GM18505 (cell line): ENCODE measurements around the gene SLC25A51.

Experiments used
- ATAC-seq: cut with Tn5 transposase; IDR thresholded peaks from one replicate; pipeline ENCODE4 v1.9.1; 2021; ENCODE audit not compliant: unreplicated experiment
- POLR2A ChIP-seq: IDR thresholded peaks from 4 replicates; pipeline ENCODE4 v1.6.1; 2011; ENCODE audit warnings: borderline replicate concordance; ENCODE audit not compliant: insufficient read depth, insufficient read length; ENCODE audit errors: extremely low read depth

The SLC25A51 gene

GRCh38 chr9:37928552-37929430, 24.9 kb upstream of the SLC25A51 start:
- ATAC-seq, result no peak
- TF ChIP-seq POLR2A, result no peak

- ATAC-seq, result no peak
- no peak for TF ChIP-seq POLR2A
Measured at GRCh38 chr9:37927601-37928551, 23.9 kb upstream of the SLC25A51 start.

- no peak for TF ChIP-seq POLR2A
- no peak for ATAC-seq
Measured at GRCh38 chr9:37927132-37927531, 23.2 kb upstream of the SLC25A51 start.

DNA sequence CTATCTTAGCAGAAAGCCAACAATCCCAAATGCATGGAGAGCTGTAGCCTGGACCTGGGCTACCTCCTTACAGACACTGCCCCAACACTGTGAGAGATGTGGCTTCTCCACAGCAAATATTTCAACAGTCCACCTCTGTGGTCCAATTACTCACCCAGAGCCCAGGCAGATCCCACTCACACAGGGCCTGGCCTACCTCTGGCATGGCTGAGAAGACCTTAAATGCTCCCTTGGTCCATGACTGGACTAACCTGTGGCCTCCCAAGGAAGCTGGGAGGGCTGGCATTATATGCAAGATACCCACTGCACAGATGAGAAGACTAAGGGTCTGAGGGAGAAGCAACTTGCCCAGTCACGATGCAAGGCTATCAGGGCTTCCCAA, 22.8 kb upstream of the SLC25A51 start:
- no peak for TF ChIP-seq POLR2A
- no peak for ATAC-seq

- no peak for ATAC-seq
Measured at GRCh38 chr9:37925786-37926736, 22.1 kb upstream of the SLC25A51 start.

DNA sequence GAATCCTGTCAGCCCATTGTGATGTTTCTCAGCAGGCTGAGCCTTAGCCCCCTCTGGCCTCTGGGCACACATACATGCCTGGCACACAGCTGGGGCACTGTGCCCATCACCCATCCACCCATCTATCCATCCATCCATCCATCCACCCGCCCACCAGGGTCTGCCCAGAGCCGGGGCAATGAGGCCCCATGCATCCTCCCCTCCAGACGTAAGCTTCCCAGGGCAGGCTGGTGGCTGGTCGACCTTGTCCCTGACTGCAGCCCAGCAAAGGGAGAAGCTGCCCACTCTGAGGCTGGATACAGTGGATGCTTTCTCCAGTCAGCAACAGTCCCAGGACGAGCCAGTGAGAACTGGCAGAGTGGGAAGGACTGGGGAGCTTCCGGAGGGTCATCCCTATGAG, 21.1 kb upstream of the SLC25A51 start:
- TF ChIP-seq POLR2A, result no peak
- ATAC-seq, result no peak

More at GRCh38 chr9:37925786-37926736, 22.1 kb upstream of the SLC25A51 start:
- TF ChIP-seq POLR2A, result no peak

- ATAC-seq, result no peak
- TF ChIP-seq POLR2A, result no peak
Measured at GRCh38 chr9:37924538-37924937, 20.6 kb upstream of the SLC25A51 start.

DNA sequence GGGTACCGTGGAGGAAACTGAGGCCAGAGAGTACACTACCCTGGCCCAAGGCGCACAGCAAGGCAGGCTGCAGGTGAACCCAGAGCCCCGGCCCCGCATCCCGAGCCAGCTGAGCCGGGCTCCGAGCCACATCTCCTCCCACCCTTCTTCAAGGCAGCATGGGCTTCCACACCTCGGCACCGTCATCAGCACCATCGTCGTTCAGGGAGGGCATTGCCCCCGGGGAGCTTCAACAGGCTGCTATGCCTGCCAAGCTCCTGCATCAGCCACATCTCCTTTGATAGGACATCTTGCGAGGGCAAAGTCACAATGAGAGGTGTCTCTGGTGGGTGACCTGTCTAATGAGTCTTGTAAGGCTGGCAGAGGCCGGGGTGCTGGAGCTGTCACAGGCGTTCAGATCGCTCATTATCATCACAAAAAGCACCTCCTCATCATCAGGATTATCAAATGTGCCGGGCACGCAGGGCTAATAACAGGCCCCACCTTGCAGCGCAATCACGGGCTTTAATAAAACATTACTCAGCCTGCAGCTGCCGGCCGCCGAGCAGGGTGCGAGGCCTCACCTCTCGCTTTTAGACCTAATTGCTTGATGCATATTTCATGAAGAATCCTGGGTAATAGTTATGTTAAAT, 20.0 kb upstream of the SLC25A51 start:
- ATAC-seq, result no peak
- no peak for TF ChIP-seq POLR2A

DNA sequence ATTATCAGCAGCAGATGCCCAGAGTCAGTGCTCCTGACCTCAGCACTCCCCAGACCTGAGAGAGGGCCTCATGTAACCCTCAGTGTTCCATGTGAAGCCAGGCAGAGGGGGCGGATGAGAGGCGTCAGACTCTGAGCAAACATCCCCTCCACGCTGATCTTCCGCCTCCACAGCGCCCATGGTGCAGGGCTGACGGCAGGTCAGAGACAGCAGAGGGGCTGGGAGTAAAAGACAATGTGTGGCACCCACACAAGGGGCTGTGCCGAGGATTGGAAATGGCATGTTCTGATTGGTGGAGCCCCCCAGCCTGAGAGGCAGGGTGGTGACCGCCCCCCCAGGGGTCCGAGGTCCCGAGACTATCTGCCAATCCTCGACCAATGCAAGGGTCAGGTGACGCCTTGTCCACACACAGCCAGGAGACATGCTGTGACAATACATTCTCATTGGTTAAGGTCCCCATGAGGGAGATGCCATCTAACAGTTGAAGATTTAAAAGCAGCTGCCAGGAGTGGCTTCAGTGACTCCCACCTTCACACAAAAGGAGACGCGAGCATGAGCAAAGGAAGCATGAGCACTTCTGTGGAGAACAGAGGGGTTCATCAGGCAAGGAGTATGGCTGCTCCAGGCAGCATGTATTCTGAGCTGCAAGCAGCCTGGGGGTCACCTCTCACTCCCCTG, 19.3 kb upstream of the SLC25A51 start:
- ATAC-seq, result no peak
- no peak for TF ChIP-seq POLR2A

DNA sequence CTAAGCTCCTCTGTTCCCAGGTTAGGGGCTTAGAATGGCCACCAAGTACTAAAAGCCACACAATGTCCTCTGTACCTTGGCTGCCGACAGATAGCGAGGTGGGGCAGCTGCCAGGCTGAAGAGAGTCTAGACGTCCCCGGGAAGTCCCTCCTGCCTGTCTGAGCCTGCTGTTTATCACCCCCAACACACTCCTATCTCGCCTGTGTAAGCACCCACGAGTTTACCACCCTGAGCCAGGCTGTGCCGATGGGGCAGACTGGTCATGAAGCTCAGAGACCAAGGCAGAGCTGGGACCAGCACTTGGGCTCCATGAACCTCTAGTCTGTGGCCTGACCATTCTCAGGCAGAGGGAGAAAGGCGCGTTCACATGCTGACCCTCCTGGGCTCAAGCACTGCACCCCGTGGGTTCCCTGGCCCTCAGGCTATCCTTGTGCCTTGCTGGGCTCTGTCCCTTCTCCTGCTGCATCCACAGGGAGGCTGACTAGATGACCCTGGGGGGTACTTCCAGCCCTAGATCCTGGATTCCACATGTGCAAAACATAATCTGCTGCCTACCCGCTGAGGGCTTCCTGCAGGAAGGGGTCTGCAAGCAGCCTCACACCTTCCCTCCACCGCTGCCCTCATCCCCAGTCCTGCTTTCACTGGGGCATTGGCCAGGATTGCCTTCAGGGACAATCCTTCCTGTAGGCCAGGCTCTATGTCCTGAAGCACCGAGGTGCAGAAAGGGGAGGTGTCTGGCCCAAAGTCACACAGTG, 18.6 kb upstream of the SLC25A51 start:
- no peak for TF ChIP-seq POLR2A

GRCh38 chr9:37921546-37922300, 17.8 kb upstream of the SLC25A51 start:
- ATAC-seq, result no peak
- TF ChIP-seq POLR2A, result no peak

More for the DNA sequence above, 18.6 kb upstream of the SLC25A51 start:
- no peak for ATAC-seq

DNA sequence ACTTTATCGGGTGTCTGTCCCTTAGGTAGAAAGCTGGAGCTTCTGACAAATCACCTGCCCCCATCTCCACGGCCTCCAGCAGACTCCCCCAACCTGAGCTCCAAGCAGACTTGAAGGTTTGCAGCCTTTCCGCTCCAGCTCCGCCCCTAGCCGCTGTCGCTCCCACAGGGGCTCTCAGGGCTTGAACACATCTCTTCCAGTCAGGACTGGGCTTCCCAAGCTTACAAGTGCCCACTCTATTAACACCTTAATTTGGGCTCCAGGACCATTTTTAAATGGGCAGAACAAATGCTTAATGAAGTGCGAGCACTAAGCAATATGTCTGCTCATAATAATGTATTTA, 17.2 kb upstream of the SLC25A51 start:
- no peak for ATAC-seq
- no peak for TF ChIP-seq POLR2A
